A549 (cell line): ENCODE results near the gene NEK4. TPM values are rescaled to one million over a fixed set of nuclear protein-coding genes. Genes with fewer than 3 reads are reported as not detected.
"Not testable (repeated sequence)": the region's sequence is repeated elsewhere in the genome, so short reads cannot be mapped to it uniquely, and the experiment has no call there.

Experiments
- ATAC-seq, 2 experiments: fragments of 200-7000 bp in 1 of 2; fragments of >200 bp in 1 of 2; cut with Nextera tagmentation in 1 of 2; cut with Tn5 transposase in 1 of 2; 3 replicates each; pipeline versions ENCODE4 v1.8.0 to v1.9.1; 2018 to 2020; ENCODE audit warnings: mild to moderate bottlenecking in 1 of 2, moderate library complexity in 1 of 2
- CTCF ChIA-PET: fragments of 300-600 bp; sonication (Branson Sonifier 250); formaldehyde crosslinking; extraction: SDS; loops from one replicate; lab custom pipeline; 2021; ENCODE audit warnings: antibody characterized with exemption, inconsistent platforms; lab: Yijun Ruan, JAX
- POLR2A ChIA-PET: fragments of 350-600 bp; formaldehyde crosslinking; extraction: SDS; loops from one replicate; lab custom pipeline; 2021; ENCODE audit warnings: antibody characterized with exemption, inconsistent platforms; lab: Yijun Ruan, JAX
- DNase-seq, 2 experiments: peaks; one replicate each; pipeline versions ENCODE4 v3.0.0 to v3.0.0-alpha.2; 2011 to 2016; ENCODE audit warnings: low read depth in 1 of 2, low spot score in 1 of 2
- FAIRE-seq: peaks from 2 replicates; lab custom pipeline; 2011; peaks lifted over from hg19 to GRCh38; lab: Jason Lieb, UNC
- H3K27ac ChIP-seq, 2 experiments: fragments of >200 bp; sonication (Bioruptor Twin); formaldehyde crosslinking; 3 replicates each; pipeline ENCODE4 v1.5.1; 2016 to 2017
- H3K4me1 ChIP-seq: fragments of >200 bp; sonication (Bioruptor Twin); formaldehyde crosslinking; 3 replicates; pipeline ENCODE4 v1.6.1; 2016
- H3K4me2 ChIP-seq: fragments of >200 bp; sonication (Bioruptor Twin); formaldehyde crosslinking; 3 replicates; pipeline ENCODE4 v1.6.1; 2016
- H3K4me3 ChIP-seq: fragments of >200 bp; sonication (Bioruptor Twin); formaldehyde crosslinking; 3 replicates; pipeline ENCODE4 v1.5.1; 2016
- H3K9me3 ChIP-seq: fragments of >200 bp; sonication (Bioruptor Twin); formaldehyde crosslinking; 3 replicates; pipeline ENCODE4 v1.6.1; 2016
- BCL3 ChIP-seq: fragments of >200 bp; sonication (Bioruptor Twin); formaldehyde crosslinking; IDR thresholded peaks from 3 replicates; pipeline ENCODE4 v1.6.1; 2016
- CBX2 ChIP-seq: fragments of 200-600 bp; sonication (generic); IDR thresholded peaks from 2 replicates; pipeline ENCODE4 v1.6.1; 2016; ENCODE audit warnings: low read depth, mild to moderate bottlenecking, borderline replicate concordance
- CBX8 ChIP-seq: fragments of 200-600 bp; sonication (generic); IDR thresholded peaks from 2 replicates; pipeline ENCODE4 v1.6.1; 2016
- CEBPB ChIP-seq, 2 experiments: fragments of >200 bp in 1 of 2; sonication (Bioruptor Twin) in 1 of 2; formaldehyde crosslinking in 1 of 2; IDR thresholded peaks; 2 replicates each; pipeline ENCODE4 v1.6.1; 2012 to 2016
- E2F6 ChIP-seq: IDR thresholded peaks from 2 replicates; pipeline ENCODE4 v1.6.1; 2012; ENCODE audit warnings: low read depth, borderline replicate concordance
- EHMT2 ChIP-seq: fragments of 200-600 bp; sonication (generic); IDR thresholded peaks from 2 replicates; pipeline ENCODE4 v1.6.1; 2016; ENCODE audit warnings: antibody characterized with exemption, low read depth, mild to moderate bottlenecking, moderate library complexity
- ELK1 ChIP-seq: fragments of 150-350 bp; IDR thresholded peaks from 2 replicates; pipeline ENCODE4 v1.6.1; 2014; ENCODE audit warnings: low read depth, mild to moderate bottlenecking, low read length
- ESRRA ChIP-seq: fragments of 150-350 bp; IDR thresholded peaks from 2 replicates; pipeline ENCODE4 v1.6.1; 2014; ENCODE audit warnings: mild to moderate bottlenecking, low read length, borderline replicate concordance
- FOXS1 ChIP-seq: fragments of 250-450 bp; sonication (Bioruptor Pico); IDR thresholded peaks from 2 replicates; pipeline ENCODE4 v1.5.0; 2020; ENCODE audit warnings: mild to moderate bottlenecking, moderate library complexity
- GATA3 ChIP-seq: IDR thresholded peaks from 2 replicates; pipeline ENCODE4 v1.6.1; 2012; ENCODE audit warnings: borderline replicate concordance
- KDM1A ChIP-seq: fragments of 200-600 bp; sonication (generic); IDR thresholded peaks from 2 replicates; pipeline ENCODE4 v1.6.1; 2016; ENCODE audit warnings: low read depth, mild to moderate bottlenecking
- MAZ ChIP-seq: fragments of 150-350 bp; IDR thresholded peaks from 2 replicates; pipeline ENCODE4 v1.6.1; 2014; ENCODE audit warnings: antibody characterized with exemption, low read depth, low read length, borderline replicate concordance
- NFE2L2 ChIP-seq: fragments of 150-350 bp; conservative IDR thresholded peaks from 2 replicates; pipeline ENCODE4 v1.6.1; 2014; ENCODE audit warnings: low read length
- NR3C1 ChIP-seq: fragments of >200 bp; sonication (Bioruptor Twin); formaldehyde crosslinking; IDR thresholded peaks from 3 replicates; pipeline ENCODE4 v1.6.1; 2017
- PBX3 ChIP-seq: IDR thresholded peaks from 2 replicates; pipeline ENCODE4 v1.6.1; 2012
- PHF8 ChIP-seq: fragments of 200-600 bp; sonication (generic); IDR thresholded peaks from 2 replicates; pipeline ENCODE4 v1.6.1; 2016; ENCODE audit warnings: low read depth, mild to moderate bottlenecking, antibody characterized with exemption, moderate library complexity, borderline replicate concordance
- POLR2AphosphoS2 ChIP-seq: conservative IDR thresholded peaks from 2 replicates; pipeline ENCODE4 v1.6.1; 2012; ENCODE audit warnings: low read length, improper control_type of control experiment, inconsistent platforms
- SREBF2 ChIP-seq: fragments of 450-650 bp; IDR thresholded peaks from 2 replicates; pipeline ENCODE4 v1.6.1; 2014; ENCODE audit warnings: mild to moderate bottlenecking, moderate library complexity
- ZC3H11A ChIP-seq: fragments of 450-650 bp; IDR thresholded peaks from 2 replicates; pipeline ENCODE4 v1.6.1; 2014; ENCODE audit warnings: antibody characterized with exemption, mild to moderate bottlenecking
- ZNF302 ChIP-seq: fragments of 250-450 bp; sonication (Bioruptor Pico); IDR thresholded peaks from 2 replicates; pipeline ENCODE4 v1.9.0; 2021; ENCODE audit warnings: inconsistent platforms, mild to moderate bottlenecking, moderate library complexity
- WGBS: methylation state at CpG from one replicate; pipeline ENCODE4 v1.1.6; 2017; ENCODE audit errors: missing lambda C conversion rate; 5-methylcytosine and 5-hydroxymethylcytosine counted together
- polyA plus RNA-seq, 4 experiments: library from polyadenylated mRNA; depleted of rRNA in 3 of 4; stranded (reverse); fragments of >200 nt; fragmentation: RNase III in 1 of 4; extraction: RNeasy Plus Mini Kit Qiagen cat#74134 plus additional on column Dnase treatment in 1 of 4; gene quantifications; 2 replicates in 3 of 4; 3 replicates in 1 of 4; pipeline ENCODE4 v1.2.3, GENCODE V29; 2011 to 2017

NEK4 gene
- polyA plus RNA-seq, 2 of the 4 experiments (the other 2 are of a cell fraction): 12.1 to 19.4 TPM

- H3K4me2 ChIP-seq, DNase-seq, FAIRE-seq, H3K9me3 ChIP-seq, CTCF ChIA-PET, ATAC-seq, H3K4me1 ChIP-seq, H3K27ac ChIP-seq, POLR2A ChIA-PET, H3K4me3 ChIP-seq: not testable (repeated sequence)
- 79% methylated on average over 3 of the region's 3 CpGs for WGBS
These were observed 42.0 kb downstream of the NEK4 start for GRCh38 chr3:52728753-52729152.

GRCh38 chr3:52724511-52724910 is 46.2 kb downstream of the NEK4 start:
- ChIA-PET POLR2A (no interaction called here), CTCF (no interaction called here)
- 96% methylated on average over 1 of the region's 1 CpG for WGBS
- DNase-seq (no peak), ATAC-seq (no peak), FAIRE-seq (no peak)
- Histone ChIP-seq H3K9me3 (no peaks in the 10 kb centered on the region), H3K4me1 (no peaks in the 10 kb centered on the region), H3K27ac (no peak overlapping the region), H3K4me3 (no peak overlapping the region), H3K4me2 (no peak overlapping the region)
- TF ChIP-seq CBX8 (no peak), NFE2L2 (no peak), SREBF2 (no peak), ZNF302 (CRISPR knock-in tag) (no peak), PBX3 (no peak), ZC3H11A (no peak), GATA3 (no peak), E2F6 (no peak), NR3C1 (no peak), ESRRA (no peak), POLR2AphosphoS2 (no peak), MAZ (no peak), CEBPB (IDR thresholded peaks at IDR 0.05) (no peak), EHMT2 (no peak), KDM1A (no peak)

GRCh38 chr3:52723935-52724334 is 46.8 kb downstream of the NEK4 start:
- CTCF ChIA-PET: no interaction called here
- ATAC-seq: no peak

More at GRCh38 chr3:52723935-52724334, 46.8 kb downstream of the NEK4 start:
- Histone ChIP-seq H3K4me3 (no peak overlapping the region), H3K9me3 (no peaks in the 10 kb centered on the region), H3K4me2 (no peak overlapping the region), H3K4me1 (no peaks in the 10 kb centered on the region), H3K27ac (no peak overlapping the region)
- FAIRE-seq: no peak
- TF ChIP-seq PHF8: no peak
- no peak for TF ChIP-seq ELK1
- TF ChIP-seq MAZ: no peak
- no peak for TF ChIP-seq FOXS1 (CRISPR knock-in tag)
- TF ChIP-seq CBX2: no peak
- TF ChIP-seq BCL3: no peak
- TF ChIP-seq POLR2AphosphoS2: no peak
- TF ChIP-seq NR3C1: no peak
- POLR2A ChIA-PET: no interaction called here
- no peak for DNase-seq
- 95% methylated on average over 5 of the region's 5 CpGs for WGBS
